CD14-positive monocyte (primary cell): ENCODE data around the gene TMEM132C. TPM values are rescaled to one million over a fixed set of nuclear protein-coding genes. Genes with fewer than 3 reads are reported as not detected.
A peak's percentile ranks its signal among the peaks of the same experiment; 100 is the strongest.

ENCODE experiments used
- DNase-seq, 3 donors: peaks; one replicate each; pipeline ENCODE4 v3.0.0-alpha.2; 2011 to 2022
- H2AFZ ChIP-seq: 2 replicates; pipeline ENCODE4 v1.6.0; 2012; ENCODE audit warnings: mild to moderate bottlenecking, low read depth, low read length, inconsistent platforms; ENCODE audit not compliant: insufficient read depth, poor library complexity, severe bottlenecking
- H3K27ac ChIP-seq, 2 donors: 1 replicate in 1 of 2; 2 replicates in 1 of 2; pipeline ENCODE4 v1.5.1; 2012 to 2013; ENCODE audit warnings: low read length in 2 of 2, control low read depth in 1 of 2, inconsistent platforms in 1 of 2, low read depth in 1 of 2, mild to moderate bottlenecking in 1 of 2
- H3K27me3 ChIP-seq, 2 donors: one replicate each; pipeline versions ENCODE4 v1.6.0 to v1.6.1; 2011 to 2013; ENCODE audit warnings: low read length in 2 of 2; ENCODE audit not compliant: control insufficient read depth in 2 of 2, insufficient read depth in 2 of 2
- H3K36me3 ChIP-seq, 2 donors: replicated peaks in 1 of 2; 1 replicate in 1 of 2; 2 replicates in 1 of 2; pipeline versions ENCODE4 v1.5.1 to v1.6.1; 2012 to 2013; ENCODE audit warnings: low read length in 2 of 2, control low read depth in 1 of 2, inconsistent platforms in 1 of 2, mild to moderate bottlenecking in 1 of 2; ENCODE audit not compliant: insufficient read depth in 2 of 2, control insufficient read depth in 1 of 2
- H3K4me1 ChIP-seq, 2 donors: 1 replicate in 1 of 2; 2 replicates in 1 of 2; pipeline versions ENCODE4 v1.5.1 to v1.6.1; 2012 to 2013; ENCODE audit warnings: low read length in 2 of 2, control low read depth in 1 of 2, inconsistent platforms in 1 of 2, mild to moderate bottlenecking in 1 of 2, moderate library complexity in 1 of 2; ENCODE audit not compliant: insufficient read depth in 2 of 2, control insufficient read depth in 1 of 2
- H3K4me2 ChIP-seq: replicated peaks from 2 replicates; pipeline ENCODE3; 2012; ENCODE audit warnings: low read length, moderate library complexity, mild to moderate bottlenecking; ENCODE audit not compliant: poor library complexity, severe bottlenecking; ENCODE audit errors: extremely low read depth
- H3K4me3 ChIP-seq, 3 experiments: fragments of 200-600 bp in 1 of 3; sonication (generic) in 1 of 3; replicated peaks in 1 of 3; 1 replicate in 2 of 3; 2 replicates in 1 of 3; pipeline ENCODE4 v1.5.1; 2011 to 2013; ENCODE audit warnings: low read length in 3 of 3, mild to moderate bottlenecking in 3 of 3, control low read depth in 2 of 3, low read depth in 2 of 3, inconsistent platforms in 1 of 3, moderate library complexity in 1 of 3
- H3K79me2 ChIP-seq: 2 replicates; pipeline ENCODE4 v1.6.0; 2012; ENCODE audit warnings: mild to moderate bottlenecking, control low read depth, inconsistent platforms, low read length, moderate library complexity; ENCODE audit not compliant: insufficient read depth
- H3K9ac ChIP-seq: 2 replicates; pipeline ENCODE4 v1.6.0; 2017; ENCODE audit warnings: low read length, mild to moderate bottlenecking; ENCODE audit not compliant: insufficient read depth, poor library complexity, severe bottlenecking
- H3K9me3 ChIP-seq, 2 donors: replicated peaks in 1 of 2; 1 replicate in 1 of 2; 2 replicates in 1 of 2; pipeline versions ENCODE4 v1.5.1 to v1.6.1; 2012 to 2013; ENCODE audit warnings: low read length in 2 of 2, control low read depth in 1 of 2; ENCODE audit not compliant: control insufficient read depth in 1 of 2, insufficient read depth in 1 of 2
- H4K20me1 ChIP-seq: 2 replicates; pipeline ENCODE4 v1.6.0; 2012; ENCODE audit warnings: mild to moderate bottlenecking, low read length, control low read depth, moderate library complexity; ENCODE audit not compliant: insufficient read depth
- H3K27ac Mint-ChIP-seq, 7 donors: one replicate each; pipeline ENCODE4 v1.8.0; 2020; ENCODE audit warnings: mild to moderate bottlenecking in 7 of 7, mixed read lengths in 7 of 7, moderate library complexity in 6 of 7, inconsistent platforms in 2 of 7
- H3K27me3 Mint-ChIP-seq, 3 donors: one replicate each; pipeline ENCODE4 v1.8.0; 2021 to 2022; ENCODE audit warnings: low read depth in 3 of 3, mild to moderate bottlenecking in 3 of 3, mixed read lengths in 3 of 3, moderate library complexity in 3 of 3, inconsistent platforms in 1 of 3
- H3K36me3 Mint-ChIP-seq, 2 donors: one replicate each; pipeline ENCODE4 v1.8.0; 2020; ENCODE audit warnings: mixed read lengths in 2 of 2, inconsistent platforms in 1 of 2, mild to moderate bottlenecking in 1 of 2
- H3K4me1 Mint-ChIP-seq: one replicate; pipeline ENCODE4 v1.8.0; 2020; ENCODE audit warnings: mild to moderate bottlenecking, mixed read lengths
- H3K4me3 Mint-ChIP-seq, 2 donors: one replicate each; pipeline ENCODE4 v1.8.0; 2020; ENCODE audit warnings: mild to moderate bottlenecking in 2 of 2, mixed read lengths in 2 of 2, moderate library complexity in 1 of 2
- H3K9me3 Mint-ChIP-seq, 7 donors: one replicate each; pipeline ENCODE4 v1.8.0; 2020 to 2022; ENCODE audit warnings: mixed read lengths in 7 of 7, mild to moderate bottlenecking in 6 of 7, moderate library complexity in 6 of 7, inconsistent platforms in 2 of 7
- CTCF ChIP-seq: fragments of 200-600 bp; IDR thresholded peaks from one replicate; pipeline ENCODE4 v1.8.0; 2022; ENCODE audit warnings: antibody characterized with exemption, mild to moderate bottlenecking
- WGBS: methylation state at CpG from one replicate; pipeline ENCODE4 v1.1.5; 2013; ENCODE audit warnings: missing lambda C conversion rate; ENCODE audit not compliant: insufficient coverage; 5-methylcytosine and 5-hydroxymethylcytosine counted together
- intact Hi-C, 2 donors: fragments of 100-400 bp; cut with micrococcal nuclease; formaldehyde crosslinking; loops; one replicate each; pipeline versions ENCODE4 v1.15.0 to v1.15.1; 2023
- polyA plus RNA-seq, 3 donors: library from polyadenylated mRNA; depleted of rRNA in 1 of 3; unstranded in 2 of 3; stranded (reverse) in 1 of 3; fragments of 300-500 nt in 2 of 3; fragments of >200 nt in 1 of 3; fragmentation: Illumina TruSeq in 2 of 3; gene quantifications; 1 replicate in 2 of 3; 2 replicates in 1 of 3; pipeline ENCODE4 v1.2.3, GENCODE V29; 2012 to 2021

Gene TMEM132C
- polyA plus RNA-seq, 3 donors: not detected

GRCh38 chr12:128698301-128698972 lies 431.5 kb downstream of the TMEM132C start:
- no peaks in the 10 kb centered on the region for H3K36me3 ChIP-seq
- H3K27me3 Mint-ChIP-seq: peaks cover 0 to 7% (median 5%) of the 10 kb centered on the region in 3 donors
- no peaks in the 10 kb centered on the region for H3K4me1 ChIP-seq
- peak overlapping the region in 1 of 7 donors; percentile 24 for H3K27ac Mint-ChIP-seq
- no peaks in the 10 kb centered on the region for H3K79me2 ChIP-seq
- no peak overlapping the region for H3K4me3 Mint-ChIP-seq
- no peaks in the 10 kb centered on the region for H4K20me1 ChIP-seq
- no peak overlapping the region for H3K4me3 ChIP-seq
- H3K27me3 ChIP-seq: no peaks in the 10 kb centered on the region
- no peak overlapping the region for H3K4me2 ChIP-seq
- H3K9me3 Mint-ChIP-seq: peaks cover 0 to 6% (median 2%) of the 10 kb centered on the region in 7 donors
- H3K4me1 Mint-ChIP-seq: no peaks in the 10 kb centered on the region
- H3K9me3 ChIP-seq: peaks cover 0 to 4% of the 10 kb centered on the region in 2 donors
- intact Hi-C loops: no loop called here
- no peak overlapping the region for H3K27ac ChIP-seq
- 73% methylated on average over 6 of the region's 12 CpGs for WGBS
- H3K36me3 Mint-ChIP-seq: no peaks in the 10 kb centered on the region
- H3K9ac ChIP-seq: no peak overlapping the region
- no peak for DNase-seq
- no peak overlapping the region for H2AFZ ChIP-seq
- no peak for TF ChIP-seq CTCF

- Histone ChIP-seq H3K4me1 (no peaks in the 10 kb centered on the region), H3K4me3 (no peak overlapping the region), H3K27me3 (no peaks in the 10 kb centered on the region), H3K4me2 (no peak overlapping the region), H4K20me1 (no peaks in the 10 kb centered on the region), H3K9ac (no peak overlapping the region), H3K9me3 (peaks cover 0 to 4% of the 10 kb centered on the region in 2 donors), H2AFZ (no peak overlapping the region), H3K27ac (no peak overlapping the region), H3K79me2 (no peaks in the 10 kb centered on the region), H3K36me3 (no peaks in the 10 kb centered on the region)
- no peak overlapping the region for H3K27ac Mint-ChIP-seq
- no peaks in the 10 kb centered on the region for H3K4me1 Mint-ChIP-seq
- H3K4me3 Mint-ChIP-seq: no peak overlapping the region
- H3K36me3 Mint-ChIP-seq: no peaks in the 10 kb centered on the region
- TF ChIP-seq CTCF: no peak
- intact Hi-C loops: no loop called here
- no peak for DNase-seq
- H3K27me3 Mint-ChIP-seq: peaks cover 0 to 7% (median 2%) of the 10 kb centered on the region in 3 donors
- H3K9me3 Mint-ChIP-seq: peaks cover 0 to 6% (median 2%) of the 10 kb centered on the region in 7 donors
- 89% methylated on average over 4 of the region's 4 CpGs for WGBS
Measured at GRCh38 chr12:128699106-128699505, 432.1 kb downstream of the TMEM132C start.
